NCI-H345 treated with DMSO at 0.1 percent for 48 hours (cell line): ENCODE results near the gene TLE1.
"Not testable (repeated sequence)": the region's sequence is repeated elsewhere in the genome, so short reads cannot be mapped to it uniquely, and the experiment has no call there.

Experiments
- DNase-seq: peaks from one replicate; lab custom pipeline; 2025; ENCODE audit not compliant: unreplicated experiment; lab: John Stamatoyannopoulos, UW

TLE1 gene

GRCh38 chr9:81653240-81653639, 36.1 kb downstream of the TLE1 start:
- DNase-seq = no peak

GRCh38 chr9:81652058-81652687, 37.2 kb downstream of the TLE1 start:
- no peak for DNase-seq

GRCh38 chr9:81650586-81651515, 38.5 kb downstream of the TLE1 start:
- DNase-seq = no peak

GRCh38 chr9:81649475-81650240, 39.7 kb downstream of the TLE1 start:
- DNase-seq = peak; percentile 65

- no peak for DNase-seq
Observed at GRCh38 chr9:81648891-81649290, 40.5 kb downstream of the TLE1 start.

GRCh38 chr9:81646337-81646736, 43.0 kb downstream of the TLE1 start:
- DNase-seq = no peak

- not testable (repeated sequence) for DNase-seq
Observed at GRCh38 chr9:81644513-81644912, 44.8 kb downstream of the TLE1 start.

- no peak for DNase-seq
Observed at GRCh38 chr9:81637276-81637675, 52.1 kb downstream of the TLE1 start.

GRCh38 chr9:81636255-81636599, 53.1 kb downstream of the TLE1 start:
- no peak for DNase-seq

- no peak for DNase-seq
Observed at GRCh38 chr9:81635521-81636254, 53.7 kb downstream of the TLE1 start.

GRCh38 chr9:81634915-81635516, 54.3 kb downstream of the TLE1 start:
- DNase-seq = no peak

- DNase-seq = no peak
Observed at GRCh38 chr9:81633952-81634854, 55.1 kb downstream of the TLE1 start.

GRCh38 chr9:81632599-81632998, 56.7 kb downstream of the TLE1 start:
- DNase-seq = no peak

GRCh38 chr9:81631218-81631745, 58.1 kb downstream of the TLE1 start:
- no peak for DNase-seq

GRCh38 chr9:81629440-81629839, 59.9 kb downstream of the TLE1 start:
- DNase-seq = no peak

GRCh38 chr9:81628897-81629296, 60.5 kb downstream of the TLE1 start:
- no peak for DNase-seq

- no peak for DNase-seq
Observed at GRCh38 chr9:81627481-81627880, 61.9 kb downstream of the TLE1 start.

- DNase-seq = no peak
Observed at GRCh38 chr9:81626511-81626910, 62.8 kb downstream of the TLE1 start.

- DNase-seq = no peak
Observed at GRCh38 chr9:81625969-81626368, 63.4 kb downstream of the TLE1 start.
